Fibroblast of pulmonary artery (primary cell): ENCODE measurements around the gene LIMS4.
"Not testable (repeated sequence)": the region's sequence is repeated elsewhere in the genome, so short reads cannot be mapped to it uniquely, and the experiment has no call there.

Source experiments
- DNase-seq: peaks from one replicate; pipeline ENCODE4 v3.0.0-alpha.2; 2010; ENCODE audit warnings: low read depth
- H3K4me3 ChIP-seq: replicated peaks from 2 replicates; pipeline ENCODE4 v1.5.1; 2011; ENCODE audit warnings: low read depth, mild to moderate bottlenecking, control low read depth, low read length, moderate library complexity

Gene LIMS4

GRCh38 chr2:110472171-110473058, at the start of gene LIMS4:
Gene LIMS4 (minus strand): TSS chr2:110472816. CDS start chr2:110472778, 38 bp downstream.
- DNase-seq, H3K4me3 ChIP-seq: not testable (repeated sequence)

DNA sequence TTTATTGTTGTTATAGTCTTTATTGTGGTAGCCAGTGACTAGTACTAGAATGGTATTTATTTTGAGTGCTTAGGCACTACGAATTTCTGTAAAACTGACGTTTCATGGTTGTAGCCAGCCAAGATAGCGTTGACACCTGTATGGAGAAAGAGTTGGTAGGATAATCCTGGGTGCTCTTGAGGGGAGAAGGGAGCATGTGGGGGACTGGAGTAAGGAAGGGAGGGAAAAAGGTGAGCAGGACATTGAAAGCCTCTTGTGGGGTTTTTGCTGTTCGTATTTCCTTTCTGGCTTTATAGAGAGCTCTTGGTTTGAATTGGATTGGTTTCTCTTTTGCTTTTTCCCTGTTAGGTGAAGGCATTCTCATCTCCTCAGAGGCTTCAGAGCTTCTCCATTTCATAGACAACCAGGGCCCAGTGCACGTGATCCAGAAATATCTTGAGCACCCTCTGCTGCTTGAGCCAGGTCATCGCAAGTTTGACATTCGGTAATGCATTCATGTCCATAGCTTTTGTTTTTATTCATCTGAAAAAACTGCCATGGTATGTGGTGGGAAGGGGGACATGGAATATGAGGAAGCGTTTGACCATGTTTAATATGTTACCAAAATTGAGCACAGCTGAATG, 27.2 kb upstream of the LIMS4 start:
- H3K4me3 ChIP-seq, DNase-seq: not testable (repeated sequence)

- H3K4me3 ChIP-seq, DNase-seq: not testable (repeated sequence)
Observed at GRCh38 chr2:110496027-110496426, 23.4 kb upstream of the LIMS4 start.

DNA sequence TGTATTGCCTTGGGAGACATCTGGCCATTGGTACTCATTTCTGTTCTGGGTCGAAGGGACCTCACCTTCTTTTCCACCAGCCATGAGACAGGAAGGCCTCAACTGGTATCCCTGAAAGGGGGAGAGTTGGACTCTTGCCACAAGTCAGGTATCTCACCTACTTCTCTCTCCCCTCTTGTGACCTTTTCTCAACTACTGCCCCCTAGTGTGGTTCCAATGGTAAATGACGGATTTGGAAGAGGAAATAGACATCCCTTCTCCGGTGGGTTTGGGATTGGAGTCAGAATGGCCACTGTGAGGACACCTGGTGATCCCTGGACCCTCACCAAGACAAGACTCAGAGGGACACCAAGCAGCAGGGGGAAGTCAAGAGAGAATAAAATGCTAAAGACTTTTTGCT, 21.9 kb upstream of the LIMS4 start:
- not testable (repeated sequence) for H3K4me3 ChIP-seq

GRCh38 chr2:110488991-110489390, 16.4 kb upstream of the LIMS4 start:
- not testable (repeated sequence) for DNase-seq, H3K4me3 ChIP-seq

More for the DNA sequence above, 21.9 kb upstream of the LIMS4 start:
- not testable (repeated sequence) for DNase-seq

DNA sequence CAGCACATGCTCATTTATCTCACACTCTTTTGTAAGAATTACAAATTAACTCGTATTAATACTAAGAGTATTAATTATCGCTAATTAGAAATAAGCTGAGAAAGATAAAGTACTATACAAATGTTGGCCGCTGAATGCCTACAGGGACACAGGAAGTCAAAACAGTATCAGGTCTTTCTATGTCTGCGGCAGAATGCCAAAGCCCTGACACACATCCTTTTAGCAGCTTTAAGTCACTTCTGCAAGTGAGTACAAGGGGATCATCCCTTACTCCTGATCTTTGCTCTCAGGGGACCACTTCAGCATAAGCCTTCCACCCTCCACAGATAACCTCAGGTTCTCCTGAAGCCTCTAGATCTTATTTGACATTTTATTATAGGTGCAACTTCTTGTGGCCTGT, 10.1 kb upstream of the LIMS4 start:
- H3K4me3 ChIP-seq, DNase-seq: not testable (repeated sequence)

DNA sequence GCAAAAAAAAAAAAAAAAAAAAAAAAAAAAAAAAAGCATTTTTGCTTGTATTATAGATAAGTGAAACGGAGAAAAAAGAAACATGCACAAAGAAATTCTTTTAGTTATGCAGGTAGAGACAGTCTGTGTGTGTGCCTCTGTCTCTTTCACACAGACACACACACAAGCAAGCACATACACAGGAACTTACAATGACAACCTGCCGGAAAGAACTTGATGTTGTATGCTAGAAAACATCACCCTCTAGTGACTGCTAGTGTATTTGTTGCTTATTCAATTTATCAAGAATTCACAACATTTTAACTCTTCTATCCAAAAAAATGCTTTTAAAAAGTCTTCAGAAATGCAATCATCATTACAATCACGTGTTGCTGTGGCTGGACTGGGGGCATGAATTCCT, 8.6 kb upstream of the LIMS4 start:
- not testable (repeated sequence) for DNase-seq, H3K4me3 ChIP-seq

DNA sequence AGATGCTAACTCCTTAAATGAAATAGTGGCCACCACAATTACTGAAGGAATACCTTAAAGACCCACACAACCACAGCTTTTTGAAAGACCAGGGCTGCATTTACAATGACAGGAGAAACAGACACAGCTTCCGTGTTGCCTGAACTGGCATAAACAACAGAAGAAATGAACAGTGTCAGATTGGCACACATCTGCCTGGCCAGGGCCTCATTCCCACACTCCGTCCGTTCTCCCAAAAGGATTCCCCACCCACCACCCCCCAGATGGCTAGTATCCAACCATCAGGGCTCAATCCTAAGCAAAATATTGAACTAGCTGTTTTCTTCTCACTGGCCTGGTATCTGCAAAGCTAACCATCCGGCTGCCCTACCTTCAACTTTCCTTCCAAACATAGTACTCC, 7.5 kb upstream of the LIMS4 start:
- not testable (repeated sequence) for DNase-seq, H3K4me3 ChIP-seq

GRCh38 chr2:110477370-110477769, 4.8 kb upstream of the LIMS4 start:
- not testable (repeated sequence) for H3K4me3 ChIP-seq, DNase-seq

DNA sequence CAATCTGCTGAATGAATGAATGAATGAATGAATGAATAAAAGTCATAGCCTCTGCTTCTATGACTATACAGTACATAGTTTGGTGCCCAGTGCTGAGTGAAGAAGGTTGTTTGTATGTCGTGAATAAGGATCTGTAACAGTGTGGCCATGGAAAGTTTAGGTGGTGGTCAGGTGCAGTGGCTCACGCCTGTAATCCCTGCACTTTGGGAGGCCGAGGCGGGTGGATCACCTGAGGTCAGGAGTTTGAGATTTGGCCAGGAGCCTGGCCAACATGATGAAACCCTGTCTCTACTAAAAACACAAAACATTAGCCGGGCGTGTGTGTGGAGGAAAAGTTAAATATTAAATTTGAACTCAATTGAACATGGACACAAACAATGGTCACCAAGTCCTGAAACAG, 4.3 kb upstream of the LIMS4 start:
- H3K4me3 ChIP-seq, DNase-seq: not testable (repeated sequence)

DNA sequence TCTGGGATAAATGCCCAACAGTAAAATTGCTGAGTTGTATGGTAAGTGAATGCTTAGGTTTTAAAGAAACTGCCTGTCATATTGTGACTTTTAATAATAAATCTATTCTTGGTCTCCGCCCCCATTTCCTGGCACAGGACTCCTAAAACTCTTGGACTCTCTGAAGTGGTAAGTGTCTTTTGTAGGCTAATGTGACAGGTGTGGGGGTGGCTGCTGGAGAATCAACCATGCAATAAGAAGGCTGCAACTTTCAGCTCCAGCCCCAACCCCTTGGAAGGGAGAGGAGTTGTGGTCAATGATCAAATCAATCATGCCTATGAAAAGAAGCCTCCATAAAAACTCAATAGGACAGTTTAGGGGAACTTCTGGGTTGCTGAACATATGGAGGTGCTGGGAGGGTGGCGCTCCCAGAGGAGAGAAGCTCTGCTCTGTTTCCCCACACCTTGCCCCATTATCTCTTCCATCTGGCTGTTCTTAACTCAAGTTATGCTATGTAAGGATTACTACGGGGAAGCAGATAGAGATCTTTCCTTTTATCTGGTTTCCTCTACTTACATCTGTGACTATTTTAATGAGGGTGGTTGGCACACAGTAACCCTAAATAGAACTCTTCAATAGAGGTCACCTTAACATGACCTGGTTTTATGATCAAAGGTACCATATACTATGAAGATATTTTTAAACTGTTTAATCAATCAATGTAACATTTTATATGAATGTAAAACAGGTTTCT, 3.2 kb upstream of the LIMS4 start:
- not testable (repeated sequence) for DNase-seq, H3K4me3 ChIP-seq

- not testable (repeated sequence) for DNase-seq, H3K4me3 ChIP-seq
Observed at GRCh38 chr2:110474898-110475297, 2.3 kb upstream of the LIMS4 start.

GRCh38 chr2:110473059-110473358, 393 bp upstream of the LIMS4 start:
- not testable (repeated sequence) for H3K4me3 ChIP-seq, DNase-seq

DNA sequence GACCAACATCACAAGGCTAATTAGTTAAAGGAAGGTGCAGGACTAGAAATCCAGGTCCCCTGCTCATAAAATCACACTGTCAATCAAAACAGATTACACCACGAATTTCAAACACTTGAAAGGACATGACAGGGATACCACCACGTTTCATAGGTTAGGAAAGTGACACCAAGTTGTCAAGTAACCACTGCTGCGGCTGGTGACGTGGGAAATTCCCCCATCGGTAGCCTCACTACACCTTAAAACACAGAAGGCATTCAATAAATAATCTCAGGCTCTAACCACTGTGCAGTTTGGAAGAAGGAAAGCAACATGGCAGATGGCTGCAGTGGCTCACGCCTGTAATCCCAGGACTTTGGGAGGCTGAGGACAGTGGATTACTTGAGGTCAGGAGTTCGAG, 3.7 kb downstream of the LIMS4 start:
- not testable (repeated sequence) for H3K4me3 ChIP-seq, DNase-seq

- H3K4me3 ChIP-seq, DNase-seq: not testable (repeated sequence)
Observed at GRCh38 chr2:110465312-110465711, 7.3 kb downstream of the LIMS4 start.

- H3K4me3 ChIP-seq, DNase-seq: not testable (repeated sequence)
Observed at GRCh38 chr2:110462458-110462857, 10.2 kb downstream of the LIMS4 start.

- not testable (repeated sequence) for DNase-seq, H3K4me3 ChIP-seq
Observed at GRCh38 chr2:110460318-110460717, 12.3 kb downstream of the LIMS4 start.

- DNase-seq, H3K4me3 ChIP-seq: not testable (repeated sequence)
Observed at GRCh38 chr2:110457214-110457590, 15.4 kb downstream of the LIMS4 start.
